Brain microvascular endothelial cell (primary cell): ENCODE results near the gene USF1.
"Not testable (repeated sequence)": the region's sequence is repeated elsewhere in the genome, so short reads cannot be mapped to it uniquely, and the experiment has no call there.

Experiments used
- DNase-seq: peaks from one replicate; pipeline ENCODE4 v3.0.0-alpha.2; 2020
- H3K27ac ChIP-seq: fragments of 250-450 bp; sonication (Bioruptor Pico); 2 replicates; pipeline ENCODE4 v1.5.1; 2020; ENCODE audit warnings: mild to moderate bottlenecking, moderate library complexity
- H3K27me3 ChIP-seq: fragments of 250-450 bp; sonication (Bioruptor Pico); replicated peaks from 2 replicates; pipeline ENCODE4 v1.5.1; 2020; ENCODE audit warnings: mild to moderate bottlenecking
- H3K36me3 ChIP-seq: fragments of 250-450 bp; sonication (Bioruptor Pico); replicated peaks from 2 replicates; pipeline ENCODE4 v1.5.1; 2020; ENCODE audit warnings: mild to moderate bottlenecking
- H3K4me3 ChIP-seq: 2 replicates; pipeline ENCODE4 v1.5.1; 2011; ENCODE audit warnings: low read depth, mild to moderate bottlenecking, control low read depth, low read length, moderate library complexity
- in situ Hi-C: cut with HindIII; loops from 2 replicates; pipeline ENCODE4 v1.10.0; 2017; ENCODE audit warnings: low sequenced_read_pairs, low pct_ligation_motif_present
- TF ChIP-seq, protein P1 (sequence below): IDR thresholded peaks from 2 replicates; pipeline ENCODE4 v1.5.1; 2011; ENCODE audit warnings: low read depth, mild to moderate bottlenecking, moderate library complexity, low read length, control low read depth, inconsistent platforms; ENCODE audit errors: missing control alignments

The USF1 gene

DNA sequence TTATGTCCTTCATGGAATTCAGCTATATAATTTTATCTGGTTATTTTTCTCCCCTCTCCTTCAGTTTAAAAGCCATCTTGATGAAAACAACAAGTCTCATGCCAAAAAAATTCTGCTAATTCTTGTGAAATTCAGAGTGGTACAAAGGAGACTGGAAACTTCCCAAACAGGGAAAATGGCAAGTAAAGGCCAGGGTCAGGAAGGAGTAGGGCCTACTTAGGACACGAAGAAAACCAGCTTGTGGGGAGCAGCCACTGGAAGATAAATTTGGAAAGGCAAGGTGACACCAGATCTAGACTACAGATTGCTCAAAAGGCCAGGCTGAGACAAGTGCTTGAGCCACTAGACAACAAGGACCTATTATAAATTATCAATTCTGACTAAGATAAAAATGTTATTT lies 13.4 kb downstream of the USF1 start:
- in situ Hi-C loops: loop anchor here (25.0 kb wide), 1 partner anchor 105 kb away; the partner anchor contains the start of gene DEDD
- Histone ChIP-seq H3K27ac (no peak overlapping the region), H3K4me3 (no peak overlapping the region), H3K27me3 (no peaks in the 10 kb centered on the region), H3K36me3 (no peaks in the 10 kb centered on the region)
- TF ChIP-seq, protein P1, sequence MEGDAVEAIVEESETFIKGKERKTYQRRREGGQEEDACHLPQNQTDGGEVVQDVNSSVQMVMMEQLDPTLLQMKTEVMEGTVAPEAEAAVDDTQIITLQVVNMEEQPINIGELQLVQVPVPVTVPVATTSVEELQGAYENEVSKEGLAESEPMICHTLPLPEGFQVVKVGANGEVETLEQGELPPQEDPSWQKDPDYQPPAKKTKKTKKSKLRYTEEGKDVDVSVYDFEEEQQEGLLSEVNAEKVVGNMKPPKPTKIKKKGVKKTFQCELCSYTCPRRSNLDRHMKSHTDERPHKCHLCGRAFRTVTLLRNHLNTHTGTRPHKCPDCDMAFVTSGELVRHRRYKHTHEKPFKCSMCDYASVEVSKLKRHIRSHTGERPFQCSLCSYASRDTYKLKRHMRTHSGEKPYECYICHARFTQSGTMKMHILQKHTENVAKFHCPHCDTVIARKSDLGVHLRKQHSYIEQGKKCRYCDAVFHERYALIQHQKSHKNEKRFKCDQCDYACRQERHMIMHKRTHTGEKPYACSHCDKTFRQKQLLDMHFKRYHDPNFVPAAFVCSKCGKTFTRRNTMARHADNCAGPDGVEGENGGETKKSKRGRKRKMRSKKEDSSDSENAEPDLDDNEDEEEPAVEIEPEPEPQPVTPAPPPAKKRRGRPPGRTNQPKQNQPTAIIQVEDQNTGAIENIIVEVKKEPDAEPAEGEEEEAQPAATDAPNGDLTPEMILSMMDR: no peak
- DNase-seq: no peak

DNA sequence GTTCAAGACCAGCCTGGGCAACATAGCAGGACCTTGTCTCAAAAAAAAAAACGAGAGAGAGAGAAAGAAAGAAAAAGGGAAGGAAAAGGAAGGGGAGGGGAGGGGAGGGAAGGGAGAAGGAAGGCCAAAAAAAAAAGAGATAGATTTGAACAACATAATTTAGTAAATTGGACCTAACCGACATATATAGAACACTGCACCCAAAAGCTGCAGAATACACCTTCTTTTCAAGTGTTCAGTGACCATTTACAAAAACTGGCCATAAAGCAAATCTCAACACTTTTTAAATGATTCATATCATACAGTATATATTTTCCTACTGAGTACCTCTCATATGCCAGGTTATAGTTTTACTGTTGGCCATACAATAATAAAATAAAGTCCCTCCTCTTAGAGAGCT lies 13.9 kb downstream of the USF1 start:
- Histone ChIP-seq H3K36me3 (no peaks in the 10 kb centered on the region), H3K4me3 (no peak overlapping the region), H3K27ac (no peak overlapping the region), H3K27me3 (no peaks in the 10 kb centered on the region)
- DNase-seq: no peak
- TF ChIP-seq, protein P1: no peak
- in situ Hi-C loops: loop anchor here (25.0 kb wide), 1 partner anchor 105 kb away; the partner anchor contains the start of gene DEDD

DNA sequence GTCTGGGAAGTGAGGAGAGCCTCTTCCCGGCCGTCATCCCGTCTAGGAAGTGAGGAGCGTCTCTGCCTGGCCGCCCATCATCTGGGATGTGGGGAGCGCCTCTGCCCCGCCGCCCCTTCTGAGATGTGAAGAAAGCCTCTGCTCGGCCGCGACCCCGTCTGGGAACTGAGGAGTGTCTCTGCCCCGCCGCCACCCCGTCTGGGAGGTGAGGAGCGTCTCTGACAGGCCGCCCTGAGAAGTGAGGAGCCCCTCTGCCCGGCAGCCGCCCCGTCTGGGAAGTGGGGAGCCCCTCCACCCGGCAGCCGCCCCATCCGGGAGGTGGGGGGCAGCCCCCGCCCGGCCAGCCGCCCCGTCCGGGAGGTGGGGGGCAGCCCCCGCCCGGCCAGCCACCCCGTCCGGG lies 16.3 kb downstream of the USF1 start:
- H3K36me3 ChIP-seq, H3K27me3 ChIP-seq, DNase-seq, H3K27ac ChIP-seq, H3K4me3 ChIP-seq: not testable (repeated sequence)
- in situ Hi-C loops: loop anchor here (25.0 kb wide), 1 partner anchor 108 kb away; the partner anchor contains the start of gene DEDD

DNA sequence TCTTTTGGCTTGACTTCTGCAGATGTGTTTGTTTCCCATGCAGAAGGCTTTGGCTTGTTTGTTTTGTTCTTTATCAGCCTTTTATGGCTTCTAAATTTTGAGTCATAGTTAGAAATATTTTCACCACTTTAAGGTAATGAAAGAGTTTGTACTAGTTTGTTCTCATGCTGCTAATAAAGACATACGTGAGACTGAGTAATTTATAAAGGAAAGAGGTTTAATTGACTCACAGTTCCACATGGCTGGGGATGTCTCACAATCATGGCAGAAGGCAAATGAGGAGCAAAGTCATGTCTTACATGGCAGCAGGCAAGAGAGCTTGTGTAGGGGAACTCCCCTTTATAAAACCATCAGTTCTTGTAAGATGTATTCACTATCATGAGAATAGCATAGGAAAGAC lies 18.8 kb downstream of the USF1 start:
- H3K27me3 ChIP-seq, DNase-seq, H3K27ac ChIP-seq, H3K4me3 ChIP-seq, H3K36me3 ChIP-seq: not testable (repeated sequence)
- in situ Hi-C loops: loop anchor here (25.0 kb wide), 1 partner anchor 110 kb away; the partner anchor contains the start of gene DEDD

DNA sequence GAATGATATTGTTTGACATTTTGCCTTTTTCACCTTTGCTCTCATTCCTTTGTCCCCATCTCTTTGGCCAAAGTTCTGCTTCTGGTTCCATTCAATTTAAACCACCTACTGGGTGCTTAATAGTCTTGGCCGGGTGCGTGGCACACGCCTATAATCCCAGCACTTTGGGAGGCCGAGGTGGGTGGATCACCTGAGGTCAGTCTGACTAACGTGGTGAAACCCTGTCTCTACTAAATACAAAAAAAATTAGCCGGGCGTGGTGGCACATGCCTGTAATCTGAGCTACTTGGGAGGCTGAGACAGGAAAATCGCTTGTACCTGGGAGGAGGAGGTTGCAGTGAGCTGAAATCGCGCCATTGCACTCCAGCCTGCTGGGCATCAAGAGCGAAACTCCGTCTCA lies 23.3 kb downstream of the USF1 start:
- H3K4me3 ChIP-seq, H3K27ac ChIP-seq, in situ Hi-C loops, H3K36me3 ChIP-seq, DNase-seq, H3K27me3 ChIP-seq: not testable (repeated sequence)

DNA sequence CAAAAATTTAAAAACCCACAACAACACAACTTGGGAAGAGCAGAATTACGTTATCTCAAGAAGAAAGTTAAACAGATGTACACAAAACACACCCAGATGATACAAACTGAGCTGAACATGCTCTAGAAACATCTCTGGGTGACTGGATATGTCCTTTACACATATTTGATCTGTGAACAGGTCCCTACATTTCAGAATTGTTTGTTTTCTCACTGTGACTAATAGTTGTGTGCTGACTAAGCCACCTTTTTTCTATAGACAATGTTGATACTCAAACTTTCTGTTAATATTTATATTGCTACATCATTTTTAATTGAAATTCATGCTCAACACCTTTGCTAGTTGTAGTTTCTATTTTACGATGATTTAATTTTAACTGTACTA lies 23.8 kb downstream of the USF1 start:
- Histone ChIP-seq H3K36me3 (no peaks in the 10 kb centered on the region), H3K27ac (no peak overlapping the region), H3K4me3 (no peak overlapping the region), H3K27me3 (peaks cover 9% of the 10 kb centered on the region)
- TF ChIP-seq, protein P1: no peak
- in situ Hi-C loops: no loop called here
- no peak for DNase-seq

DNA sequence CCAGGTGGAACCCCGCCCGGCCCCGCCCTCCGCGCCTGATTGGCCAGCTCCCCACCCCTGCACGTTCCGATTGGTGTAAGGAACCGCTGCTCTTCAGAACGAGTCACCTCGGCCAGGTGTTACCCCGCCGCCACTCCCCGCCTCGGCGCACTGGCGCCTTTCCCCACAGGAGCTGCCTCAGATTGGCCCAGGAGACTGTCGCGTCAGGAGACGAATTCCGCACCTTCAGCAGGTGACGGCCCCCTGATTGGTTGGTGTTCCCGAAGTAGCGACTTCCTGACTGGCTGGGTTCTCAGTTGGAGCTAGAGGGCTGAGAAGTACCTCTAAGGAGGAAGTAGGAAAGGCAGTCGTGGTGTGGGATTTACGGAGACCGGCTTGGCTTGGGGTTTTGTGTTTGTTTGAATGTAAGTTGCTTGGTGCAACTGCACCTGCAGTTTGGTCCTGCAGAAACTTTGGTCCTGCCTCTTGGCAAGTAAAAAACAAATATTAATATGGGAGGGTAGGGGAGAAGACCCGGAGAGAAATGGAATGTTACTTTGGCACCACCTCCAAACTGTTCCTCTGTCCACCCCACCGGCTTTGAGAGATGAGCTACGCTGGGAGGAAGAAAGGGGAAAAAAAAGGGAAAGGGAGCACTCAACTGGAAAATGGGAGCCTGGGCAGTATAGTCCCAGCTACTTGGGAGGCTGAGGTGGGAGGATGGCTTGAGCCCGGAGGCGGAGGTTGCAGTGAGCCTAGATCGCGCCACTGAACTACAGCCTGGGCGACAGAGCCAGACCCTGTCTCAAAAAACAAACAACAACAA lies 24.4 kb downstream of the USF1 start:
- no peak overlapping the region for H3K27ac ChIP-seq
- in situ Hi-C loops: no loop called here

More for the DNA sequence above, 24.4 kb downstream of the USF1 start:
- H3K4me3 ChIP-seq: peak overlapping the region; percentile 60
- DNase-seq: peak; percentile 28
- TF ChIP-seq, protein P1: no peak
- H3K36me3 ChIP-seq: no peaks in the 10 kb centered on the region
- peaks cover 9% of the 10 kb centered on the region for H3K27me3 ChIP-seq
